Measurements from ENCODE around the gene ISOC2. TPM values are rescaled to one million over a fixed set of nuclear protein-coding genes. Genes with fewer than 3 reads are reported as not detected.
"Not testable (repeated sequence)": the region's sequence is repeated elsewhere in the genome, so short reads cannot be mapped to it uniquely, and the experiment has no call there.

ISOC2 gene
- total RNA-seq, 1 experiment from 2014 or later = 123 TPM

DNA sequence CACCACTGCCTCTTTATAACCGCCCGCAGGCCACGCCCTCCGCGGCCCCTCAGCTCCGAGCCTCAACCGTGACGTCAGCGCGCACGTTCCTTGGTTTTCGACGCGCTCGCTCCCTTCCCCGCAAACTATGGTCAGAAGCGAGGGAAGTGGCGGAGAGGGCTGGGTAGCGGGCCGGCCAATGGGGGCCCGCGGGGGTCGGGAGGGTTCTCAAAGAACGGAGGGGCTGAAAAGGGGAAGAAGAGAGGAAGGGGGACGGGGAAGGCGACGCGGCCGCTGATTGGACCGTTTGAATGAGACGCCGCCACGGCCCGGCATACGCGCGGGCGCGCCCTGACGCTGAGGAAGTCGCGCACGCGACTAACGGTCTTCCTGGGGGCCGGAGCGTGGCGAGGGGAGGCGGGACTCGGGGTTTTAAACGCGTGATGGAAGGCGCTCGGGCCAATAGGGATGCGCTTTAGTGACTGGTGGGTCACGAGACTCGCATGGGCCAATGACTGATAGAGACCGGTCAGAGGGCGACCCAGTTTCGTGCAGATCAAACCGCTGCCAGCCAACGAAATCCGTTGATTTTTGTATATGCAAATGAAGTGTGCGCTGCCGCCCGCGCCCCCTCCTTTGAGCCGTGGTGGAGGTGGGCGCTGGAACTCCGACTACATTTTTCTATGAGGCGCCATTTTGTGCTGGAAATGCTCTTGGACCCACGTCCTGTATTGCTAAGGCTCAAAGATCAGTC, 53.5 kb downstream of the ISOC2 start:
- peak; percentile 99 for DNase-seq (ENCODE audit: low read depth)

DNA sequence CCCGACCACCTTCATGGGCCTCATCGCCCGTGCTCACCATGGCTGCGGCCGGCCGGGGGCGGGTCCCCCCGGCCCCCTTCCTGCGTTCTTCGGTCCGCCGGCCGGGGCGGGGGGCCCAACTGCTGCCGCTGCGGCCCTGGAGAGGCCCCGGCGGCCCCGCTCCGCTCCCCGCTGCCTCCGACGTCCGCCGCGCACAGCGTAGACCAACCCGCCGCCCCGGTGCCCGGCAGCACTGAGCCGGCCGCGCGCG, 54.0 kb downstream of the ISOC2 start, which contains the start of gene UBE2S:
Gene UBE2S, minus strand, starts transcription at position 239 of the 250 bp plus-strand sequence. Its CDS starts 199 bp downstream, at position 40.
- DNase-seq (ENCODE audit: low read depth) = not testable (repeated sequence)

DNA sequence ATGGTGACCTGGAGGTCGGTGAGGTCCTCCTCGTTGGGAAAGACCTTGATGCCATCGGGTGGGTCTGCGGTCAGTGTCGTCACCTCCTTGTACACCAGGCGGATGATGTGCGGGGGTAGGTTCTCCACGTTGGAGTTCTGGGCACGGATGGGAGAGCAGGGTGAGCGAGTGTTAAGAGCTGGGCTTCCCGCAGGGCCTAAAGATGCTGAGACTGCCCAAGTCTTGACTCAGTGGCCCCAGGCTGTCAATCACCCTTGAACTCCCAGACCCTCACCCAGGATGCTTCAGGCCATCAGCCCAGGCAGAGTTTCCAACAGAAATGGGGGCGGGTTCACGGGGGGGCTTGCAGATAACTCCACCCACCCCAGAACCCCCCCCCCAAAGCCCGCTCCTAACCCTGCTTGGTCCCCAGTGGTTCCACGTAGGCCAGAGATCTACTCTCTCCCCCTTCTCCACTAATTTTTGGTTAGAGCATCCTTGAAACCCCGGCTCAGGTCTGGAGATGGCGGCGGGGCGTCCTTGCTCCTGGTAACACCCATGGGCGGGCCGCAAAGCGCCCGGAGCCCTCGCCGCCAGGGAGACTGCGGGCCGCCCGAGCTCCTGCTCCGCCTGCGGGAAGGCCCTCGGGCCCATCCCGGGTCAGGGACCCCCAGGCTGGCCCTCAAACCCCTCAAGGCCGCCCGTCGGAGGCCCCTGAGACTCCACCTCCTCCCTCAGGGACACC, 54.5 kb downstream of the ISOC2 start:
- DNase-seq (ENCODE audit: low read depth) = peak; percentile 33

DNA sequence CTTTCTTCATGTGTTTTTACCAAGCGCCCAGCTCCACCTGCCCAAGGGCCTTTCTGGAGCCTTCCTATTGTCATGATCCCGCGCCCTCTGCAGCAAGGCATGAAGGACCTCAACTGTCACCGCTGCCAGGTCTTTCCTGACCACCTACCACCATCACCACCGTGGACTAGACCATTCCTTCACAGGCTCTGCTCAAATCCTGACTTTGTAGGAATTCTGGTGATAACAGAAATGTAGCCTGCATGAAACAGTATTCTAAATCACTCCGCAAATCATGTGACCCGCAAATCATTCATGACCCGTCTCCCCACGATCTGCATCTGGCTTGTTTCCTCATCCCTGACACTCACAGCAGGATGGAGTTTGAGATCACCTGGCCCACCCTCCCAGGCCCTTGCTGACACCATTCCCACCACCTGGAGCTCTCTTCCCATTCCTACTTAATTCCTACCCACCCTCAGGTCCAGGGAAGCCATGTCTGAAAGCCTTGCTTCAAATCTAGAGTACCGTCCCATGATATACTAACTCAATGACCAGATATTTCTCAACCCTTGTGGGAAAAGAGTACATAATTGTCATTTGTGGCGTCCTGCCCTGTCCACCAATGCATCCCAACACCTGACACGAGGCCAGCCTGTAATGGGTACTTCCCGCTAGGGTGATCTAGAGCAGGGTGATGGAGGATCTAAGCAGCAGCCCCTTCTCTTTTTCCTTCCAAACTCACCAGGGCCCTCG, 55.2 kb downstream of the ISOC2 start:
- DNase-seq (ENCODE audit: low read depth) = no peak

DNA sequence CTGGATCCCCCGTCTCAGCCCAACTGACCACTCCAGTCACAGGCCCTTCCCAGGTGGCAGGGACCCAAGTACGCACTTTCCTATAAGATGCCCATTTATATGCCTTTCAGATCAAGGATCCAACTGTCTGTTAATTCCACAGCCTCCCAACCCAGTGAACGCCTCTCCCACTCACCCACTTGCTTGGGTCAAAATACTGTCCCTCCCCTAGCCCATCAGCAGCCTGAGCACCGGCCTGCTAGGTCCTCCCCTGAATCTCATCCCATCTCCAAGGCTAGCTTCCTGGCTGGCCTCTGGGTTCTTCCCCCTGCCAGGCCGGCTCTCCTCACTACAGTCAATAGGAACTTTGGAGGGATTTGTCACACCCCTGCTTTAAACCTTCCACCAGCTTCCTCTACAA, 55.8 kb downstream of the ISOC2 start:
- DNase-seq (ENCODE audit: low read depth) = no peak

Other genes with a start within 250 kb of the ISOC2 start
- 1.2 and 1.7 TPM in 2 replicates for gene TMEM86B, start 232.9 kb downstream of the ISOC2 start, total RNA-seq (2014; rRNA removed; shearing (Covaris generic))
- gene PPP6R1, start 202.6 kb downstream of the ISOC2 start, total RNA-seq (2014; rRNA removed; shearing (Covaris generic)) = 23.9 and 48.8 TPM in 2 replicates
- gene HSPBP1, start 181.5 kb downstream of the ISOC2 start, total RNA-seq (2014; rRNA removed; shearing (Covaris generic)) = 25.5 and 37.2 TPM in 2 replicates
- gene BRSK1, start 177.6 kb downstream of the ISOC2 start, total RNA-seq (2014; rRNA removed; shearing (Covaris generic)) = 0.17 and 2.7 TPM in 2 replicates
- not detected in 2 replicates for gene TMEM150B, start 136.3 kb downstream of the ISOC2 start, total RNA-seq (2014; rRNA removed; shearing (Covaris generic))
- 5.2 and 10.0 TPM in 2 replicates for gene KMT5C, start 121.8 kb downstream of the ISOC2 start, total RNA-seq (2014; rRNA removed; shearing (Covaris generic))
- 0.30 TPM in 1 of 2 replicates, not detected in the other for gene COX6B2, start 106.9 kb downstream of the ISOC2 start, total RNA-seq (2014; rRNA removed; shearing (Covaris generic))
- not detected in 2 replicates for gene GARIN5B, start 98.4 kb downstream of the ISOC2 start, total RNA-seq (2014; rRNA removed; shearing (Covaris generic))
- 23.0 and 39.1 TPM in 2 replicates for gene IL11, start 91.2 kb downstream of the ISOC2 start, total RNA-seq (2014; rRNA removed; shearing (Covaris generic))
- gene TMEM190, start 84.8 kb downstream of the ISOC2 start, total RNA-seq (2014; rRNA removed; shearing (Covaris generic)) = 0.22 TPM in 1 of 2 replicates, not detected in the other
- gene TMEM238, start 77.3 kb downstream of the ISOC2 start, total RNA-seq (2014; rRNA removed; shearing (Covaris generic)) = 1.1 and 1.2 TPM in 2 replicates
- gene RPL28, start 75.7 kb downstream of the ISOC2 start, total RNA-seq (2014; rRNA removed; shearing (Covaris generic)) = 452 and 738 TPM in 2 replicates
- 192 and 378 TPM in 2 replicates for gene UBE2S, start 53.9 kb downstream of the ISOC2 start, total RNA-seq (2014; rRNA removed; shearing (Covaris generic))
- gene SHISA7, start 18.3 kb downstream of the ISOC2 start, total RNA-seq (2014; rRNA removed; shearing (Covaris generic)) = not detected in 2 replicates
- gene C19orf85, start 3.1 kb upstream of the ISOC2 start, total RNA-seq (2014; rRNA removed; shearing (Covaris generic)) = not detected in 2 replicates
- gene ZNF628, start 15.0 kb upstream of the ISOC2 start, total RNA-seq (2014; rRNA removed; shearing (Covaris generic)) = 8.8 and 13.9 TPM in 2 replicates
- 14.4 and 26.1 TPM in 2 replicates for gene NAT14, start 23.5 kb upstream of the ISOC2 start, total RNA-seq (2014; rRNA removed; shearing (Covaris generic))
- 1.8 and 7.2 TPM in 2 replicates for gene SSC5D, start 26.8 kb upstream of the ISOC2 start, total RNA-seq (2014; rRNA removed; shearing (Covaris generic))
- 0.20 TPM in 1 of 2 replicates, not detected in the other for gene SBK2, start 75.5 kb upstream of the ISOC2 start, total RNA-seq (2014; rRNA removed; shearing (Covaris generic))
- not detected in 2 replicates for gene SBK3, start 83.9 kb upstream of the ISOC2 start, total RNA-seq (2014; rRNA removed; shearing (Covaris generic))
- 1.6 and 4.3 TPM in 2 replicates for gene ZNF579, start 119.2 kb upstream of the ISOC2 start, total RNA-seq (2014; rRNA removed; shearing (Covaris generic))
- 0.81 and 6.3 TPM in 2 replicates for gene FIZ1, start 137.9 kb upstream of the ISOC2 start, total RNA-seq (2014; rRNA removed; shearing (Covaris generic))
- 11.7 and 14.7 TPM in 2 replicates for gene ZNF524, start 138.6 kb upstream of the ISOC2 start, total RNA-seq (2014; rRNA removed; shearing (Covaris generic))
- 1.4 and 2.5 TPM in 2 replicates for gene ZNF865, start 144.0 kb upstream of the ISOC2 start, total RNA-seq (2014; rRNA removed; shearing (Covaris generic))
- gene ZNF784, start 162.9 kb upstream of the ISOC2 start, total RNA-seq (2014; rRNA removed; shearing (Covaris generic)) = 2.2 and 5.1 TPM in 2 replicates
- 18.2 and 20.9 TPM in 2 replicates for gene ZNF580, start 179.4 kb upstream of the ISOC2 start, total RNA-seq (2014; rRNA removed; shearing (Covaris generic))
- 12.6 and 15.9 TPM in 2 replicates for gene ZNF581, start 182.0 kb upstream of the ISOC2 start, total RNA-seq (2014; rRNA removed; shearing (Covaris generic))
- 4.9 and 5.1 TPM in 2 replicates for gene CCDC106, start 186.6 kb upstream of the ISOC2 start, total RNA-seq (2014; rRNA removed; shearing (Covaris generic))
- 140 and 148 TPM in 2 replicates for gene U2AF2, start 193.4 kb upstream of the ISOC2 start, total RNA-seq (2014; rRNA removed; shearing (Covaris generic))
- 27.7 and 102 TPM in 2 replicates for gene EPN1, start 213.6 kb upstream of the ISOC2 start, total RNA-seq (2014; rRNA removed; shearing (Covaris generic))

All from M059J (cell line).